Stimulated activated CD4-positive, alpha-beta T cell treated with anti-CD3 and anti-CD28 coated beads, Interleukin-4, amount 100 ng/mL, for 24 hours (primary cell): ENCODE results near the gene PDCD4.
"Not testable (repeated sequence)": the region's sequence is repeated elsewhere in the genome, so short reads cannot be mapped to it uniquely, and the experiment has no call there.

ENCODE experiments used
- DNase-seq: peaks from one replicate; pipeline ENCODE4 v3.0.0-alpha.2; 2020

Gene PDCD4

GRCh38 chr10:110887560-110887959 is 15.8 kb downstream of the PDCD4 start:
- DNase-seq: no peak

GRCh38 chr10:110892602-110893288 is 21.0 kb downstream of the PDCD4 start:
- DNase-seq: no peak

- peak; percentile 12 for DNase-seq
Measured at GRCh38 chr10:110893559-110894179, 21.9 kb downstream of the PDCD4 start.

- no peak for DNase-seq
Measured at GRCh38 chr10:110897184-110897583, 25.5 kb downstream of the PDCD4 start.

- no peak for DNase-seq
Measured at GRCh38 chr10:110898391-110898790, 26.7 kb downstream of the PDCD4 start.

- DNase-seq: no peak
Measured at GRCh38 chr10:110900983-110901382, 29.3 kb downstream of the PDCD4 start.

- DNase-seq: peak; percentile 59
Measured at GRCh38 chr10:110901954-110902819, 30.5 kb downstream of the PDCD4 start.

- DNase-seq: no peak
Measured at GRCh38 chr10:110903280-110904278, 31.9 kb downstream of the PDCD4 start.

GRCh38 chr10:110910138-110910537 is 38.4 kb downstream of the PDCD4 start:
- no peak for DNase-seq

GRCh38 chr10:110912374-110912773 is 40.6 kb downstream of the PDCD4 start:
- DNase-seq: no peak

- DNase-seq: no peak
Measured at GRCh38 chr10:110914431-110914830, 42.7 kb downstream of the PDCD4 start.

GRCh38 chr10:110915035-110915434 is 43.3 kb downstream of the PDCD4 start:
- DNase-seq: no peak

GRCh38 chr10:110915600-110915999 is 43.9 kb downstream of the PDCD4 start:
- not testable (repeated sequence) for DNase-seq

GRCh38 chr10:110916554-110917346 is 45.0 kb downstream of the PDCD4 start:
- DNase-seq: no peak

GRCh38 chr10:110918269-110918642 is 46.5 kb downstream of the PDCD4 start:
- peak; percentile 86 for DNase-seq

- DNase-seq: no peak
Measured at GRCh38 chr10:110918643-110919348, 47.1 kb downstream of the PDCD4 start, which contains the start of gene BBIP1. BBIP1 (minus strand) TSS chr10:110919180; CDS start chr10:110918157, 1,023 bp downstream.

GRCh38 chr10:110919349-110919931 is 47.7 kb downstream of the PDCD4 start, which contains the start of gene SHOC2:
SHOC2 (plus strand) TSS chr10:110919604; CDS start chr10:110964359, 44,755 bp downstream.
- DNase-seq: peak; percentile 99

- DNase-seq: peak; percentile 29
Measured at GRCh38 chr10:110919971-110920881, 48.5 kb downstream of the PDCD4 start.

- DNase-seq: no peak
Measured at GRCh38 chr10:110923856-110924493, 52.2 kb downstream of the PDCD4 start.
